Breast epithelium (tissue), 3 donors: Measurements from ENCODE around the gene SHLD1.

Source experiments
- POLR2A ChIP-seq: fragments of 450-650 bp; IDR thresholded peaks from one replicate; pipeline ENCODE4 v1.6.1; 2016; ENCODE audit warnings: antibody characterized with exemption, mild to moderate bottlenecking, moderate library complexity
- TF ChIP-seq, protein P1 (sequence below), 3 donors: fragments of 450-650 bp; IDR thresholded peaks; one replicate each; pipeline ENCODE4 v1.5.1; 2016 to 2017; ENCODE audit warnings: antibody characterized with exemption in 3 of 3, mild to moderate bottlenecking in 3 of 3, moderate library complexity in 3 of 3

DNA sequence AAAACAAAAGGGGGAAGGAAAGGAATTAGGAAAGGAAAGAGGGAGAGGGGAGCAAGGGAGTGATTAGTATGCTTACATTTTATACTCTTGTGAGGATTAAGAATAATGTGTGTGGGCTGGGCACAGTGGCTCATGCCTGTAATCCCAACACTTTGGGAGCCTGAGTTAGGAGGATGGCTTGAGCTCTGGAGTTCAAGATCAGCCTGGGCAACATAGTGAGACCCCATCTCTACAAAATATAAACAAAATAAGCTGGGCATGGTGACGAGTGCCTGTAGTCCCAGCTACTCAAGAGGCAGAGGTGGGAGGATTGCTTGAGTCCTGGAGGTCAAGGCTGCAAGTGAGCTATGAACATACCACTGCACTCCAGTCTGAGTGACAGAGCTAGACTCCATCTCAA lies 47.0 kb downstream of the SHLD1 start:
- TF ChIP-seq, protein P1, sequence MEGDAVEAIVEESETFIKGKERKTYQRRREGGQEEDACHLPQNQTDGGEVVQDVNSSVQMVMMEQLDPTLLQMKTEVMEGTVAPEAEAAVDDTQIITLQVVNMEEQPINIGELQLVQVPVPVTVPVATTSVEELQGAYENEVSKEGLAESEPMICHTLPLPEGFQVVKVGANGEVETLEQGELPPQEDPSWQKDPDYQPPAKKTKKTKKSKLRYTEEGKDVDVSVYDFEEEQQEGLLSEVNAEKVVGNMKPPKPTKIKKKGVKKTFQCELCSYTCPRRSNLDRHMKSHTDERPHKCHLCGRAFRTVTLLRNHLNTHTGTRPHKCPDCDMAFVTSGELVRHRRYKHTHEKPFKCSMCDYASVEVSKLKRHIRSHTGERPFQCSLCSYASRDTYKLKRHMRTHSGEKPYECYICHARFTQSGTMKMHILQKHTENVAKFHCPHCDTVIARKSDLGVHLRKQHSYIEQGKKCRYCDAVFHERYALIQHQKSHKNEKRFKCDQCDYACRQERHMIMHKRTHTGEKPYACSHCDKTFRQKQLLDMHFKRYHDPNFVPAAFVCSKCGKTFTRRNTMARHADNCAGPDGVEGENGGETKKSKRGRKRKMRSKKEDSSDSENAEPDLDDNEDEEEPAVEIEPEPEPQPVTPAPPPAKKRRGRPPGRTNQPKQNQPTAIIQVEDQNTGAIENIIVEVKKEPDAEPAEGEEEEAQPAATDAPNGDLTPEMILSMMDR (IDR thresholded peaks at IDR 0.05) = no peak
- TF ChIP-seq POLR2A = no peak
